H1 (cell line): ENCODE results near the gene CHTF8. TPM values are rescaled to one million over a fixed set of nuclear protein-coding genes. Genes with fewer than 3 reads are reported as not detected.

ENCODE experiments used
- TEAD4 ChIP-seq: IDR thresholded peaks from 2 replicates; pipeline ENCODE4 v1.6.1; 2012; ENCODE audit warnings: low read depth, low read length, inconsistent platforms, mixed read lengths
- polyA plus RNA-seq, 7 experiments: library from polyadenylated mRNA; depleted of rRNA in 3 of 7; stranded (reverse) in 5 of 7; unstranded in 2 of 7; fragments of >200 nt in 5 of 7; fragments of 200-250 nt in 2 of 7; gene quantifications; 1 replicate in 5 of 7; 2 replicates in 1 of 7; 4 replicates in 1 of 7; pipeline versions ENCODE4 v1.2.1 to v1.2.3, GENCODE V29; 2011 to 2013; ENCODE audit warnings: missing spikeins in 2 of 7, mixed read lengths in 2 of 7
- total RNA-seq: library from RNA; stranded (reverse); fragmentation: NEBNext Ultra II Directional; extraction: Animal tissue kit (Norgen Biotek cat#: 25700); gene quantifications from 2 replicates; pipeline ENCODE4 v1.2.1, GENCODE V29; 2021
- TF ChIP-seq, protein P1 (sequence below): fragments of 300-600 bp; sonication (generic); IDR thresholded peaks from 2 replicates; pipeline ENCODE4 v1.7.1; 2012; ENCODE audit warnings: low read length, moderate library complexity, mild to moderate bottlenecking, inconsistent platforms; ENCODE audit not compliant: insufficient replicate concordance
- TF ChIP-seq, protein P2 (sequence below), 3 experiments: IDR thresholded peaks; 1 replicate in 2 of 3; 2 replicates in 1 of 3; pipeline versions ENCODE4 v1.5.1 to v1.6.1; 2011; ENCODE audit warnings: low read length in 3 of 3, mild to moderate bottlenecking in 3 of 3, inconsistent platforms in 2 of 3, low read depth in 1 of 3, moderate library complexity in 1 of 3; ENCODE audit not compliant: insufficient read depth in 1 of 3; ENCODE audit errors: control extremely low read depth in 1 of 3

The CHTF8 gene
- total and polyA plus RNA-seq, 2 of the 8 experiments (the other 6 are each of a cell fraction or from before 2014, with no cell fraction given), result 114 to 138 TPM

DNA sequence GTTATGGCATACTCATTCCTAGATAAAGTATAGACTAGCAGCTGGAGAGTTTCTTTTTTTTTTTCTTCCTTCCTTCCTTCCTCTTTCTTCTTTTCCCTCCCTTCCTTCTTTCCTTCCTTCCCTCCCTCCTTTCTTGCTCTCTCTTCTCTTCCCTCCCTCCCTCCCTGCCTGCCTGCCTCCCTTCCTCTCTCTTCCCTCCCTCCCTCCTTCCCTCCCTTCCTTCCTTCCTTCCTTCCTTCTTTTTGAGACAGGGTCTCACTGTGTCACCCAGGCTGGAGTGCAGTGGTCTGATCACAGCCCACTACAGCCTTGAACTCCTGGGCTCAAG lies 47.6 kb upstream of the CHTF8 start (continued):
- TF ChIP-seq, protein P1, sequence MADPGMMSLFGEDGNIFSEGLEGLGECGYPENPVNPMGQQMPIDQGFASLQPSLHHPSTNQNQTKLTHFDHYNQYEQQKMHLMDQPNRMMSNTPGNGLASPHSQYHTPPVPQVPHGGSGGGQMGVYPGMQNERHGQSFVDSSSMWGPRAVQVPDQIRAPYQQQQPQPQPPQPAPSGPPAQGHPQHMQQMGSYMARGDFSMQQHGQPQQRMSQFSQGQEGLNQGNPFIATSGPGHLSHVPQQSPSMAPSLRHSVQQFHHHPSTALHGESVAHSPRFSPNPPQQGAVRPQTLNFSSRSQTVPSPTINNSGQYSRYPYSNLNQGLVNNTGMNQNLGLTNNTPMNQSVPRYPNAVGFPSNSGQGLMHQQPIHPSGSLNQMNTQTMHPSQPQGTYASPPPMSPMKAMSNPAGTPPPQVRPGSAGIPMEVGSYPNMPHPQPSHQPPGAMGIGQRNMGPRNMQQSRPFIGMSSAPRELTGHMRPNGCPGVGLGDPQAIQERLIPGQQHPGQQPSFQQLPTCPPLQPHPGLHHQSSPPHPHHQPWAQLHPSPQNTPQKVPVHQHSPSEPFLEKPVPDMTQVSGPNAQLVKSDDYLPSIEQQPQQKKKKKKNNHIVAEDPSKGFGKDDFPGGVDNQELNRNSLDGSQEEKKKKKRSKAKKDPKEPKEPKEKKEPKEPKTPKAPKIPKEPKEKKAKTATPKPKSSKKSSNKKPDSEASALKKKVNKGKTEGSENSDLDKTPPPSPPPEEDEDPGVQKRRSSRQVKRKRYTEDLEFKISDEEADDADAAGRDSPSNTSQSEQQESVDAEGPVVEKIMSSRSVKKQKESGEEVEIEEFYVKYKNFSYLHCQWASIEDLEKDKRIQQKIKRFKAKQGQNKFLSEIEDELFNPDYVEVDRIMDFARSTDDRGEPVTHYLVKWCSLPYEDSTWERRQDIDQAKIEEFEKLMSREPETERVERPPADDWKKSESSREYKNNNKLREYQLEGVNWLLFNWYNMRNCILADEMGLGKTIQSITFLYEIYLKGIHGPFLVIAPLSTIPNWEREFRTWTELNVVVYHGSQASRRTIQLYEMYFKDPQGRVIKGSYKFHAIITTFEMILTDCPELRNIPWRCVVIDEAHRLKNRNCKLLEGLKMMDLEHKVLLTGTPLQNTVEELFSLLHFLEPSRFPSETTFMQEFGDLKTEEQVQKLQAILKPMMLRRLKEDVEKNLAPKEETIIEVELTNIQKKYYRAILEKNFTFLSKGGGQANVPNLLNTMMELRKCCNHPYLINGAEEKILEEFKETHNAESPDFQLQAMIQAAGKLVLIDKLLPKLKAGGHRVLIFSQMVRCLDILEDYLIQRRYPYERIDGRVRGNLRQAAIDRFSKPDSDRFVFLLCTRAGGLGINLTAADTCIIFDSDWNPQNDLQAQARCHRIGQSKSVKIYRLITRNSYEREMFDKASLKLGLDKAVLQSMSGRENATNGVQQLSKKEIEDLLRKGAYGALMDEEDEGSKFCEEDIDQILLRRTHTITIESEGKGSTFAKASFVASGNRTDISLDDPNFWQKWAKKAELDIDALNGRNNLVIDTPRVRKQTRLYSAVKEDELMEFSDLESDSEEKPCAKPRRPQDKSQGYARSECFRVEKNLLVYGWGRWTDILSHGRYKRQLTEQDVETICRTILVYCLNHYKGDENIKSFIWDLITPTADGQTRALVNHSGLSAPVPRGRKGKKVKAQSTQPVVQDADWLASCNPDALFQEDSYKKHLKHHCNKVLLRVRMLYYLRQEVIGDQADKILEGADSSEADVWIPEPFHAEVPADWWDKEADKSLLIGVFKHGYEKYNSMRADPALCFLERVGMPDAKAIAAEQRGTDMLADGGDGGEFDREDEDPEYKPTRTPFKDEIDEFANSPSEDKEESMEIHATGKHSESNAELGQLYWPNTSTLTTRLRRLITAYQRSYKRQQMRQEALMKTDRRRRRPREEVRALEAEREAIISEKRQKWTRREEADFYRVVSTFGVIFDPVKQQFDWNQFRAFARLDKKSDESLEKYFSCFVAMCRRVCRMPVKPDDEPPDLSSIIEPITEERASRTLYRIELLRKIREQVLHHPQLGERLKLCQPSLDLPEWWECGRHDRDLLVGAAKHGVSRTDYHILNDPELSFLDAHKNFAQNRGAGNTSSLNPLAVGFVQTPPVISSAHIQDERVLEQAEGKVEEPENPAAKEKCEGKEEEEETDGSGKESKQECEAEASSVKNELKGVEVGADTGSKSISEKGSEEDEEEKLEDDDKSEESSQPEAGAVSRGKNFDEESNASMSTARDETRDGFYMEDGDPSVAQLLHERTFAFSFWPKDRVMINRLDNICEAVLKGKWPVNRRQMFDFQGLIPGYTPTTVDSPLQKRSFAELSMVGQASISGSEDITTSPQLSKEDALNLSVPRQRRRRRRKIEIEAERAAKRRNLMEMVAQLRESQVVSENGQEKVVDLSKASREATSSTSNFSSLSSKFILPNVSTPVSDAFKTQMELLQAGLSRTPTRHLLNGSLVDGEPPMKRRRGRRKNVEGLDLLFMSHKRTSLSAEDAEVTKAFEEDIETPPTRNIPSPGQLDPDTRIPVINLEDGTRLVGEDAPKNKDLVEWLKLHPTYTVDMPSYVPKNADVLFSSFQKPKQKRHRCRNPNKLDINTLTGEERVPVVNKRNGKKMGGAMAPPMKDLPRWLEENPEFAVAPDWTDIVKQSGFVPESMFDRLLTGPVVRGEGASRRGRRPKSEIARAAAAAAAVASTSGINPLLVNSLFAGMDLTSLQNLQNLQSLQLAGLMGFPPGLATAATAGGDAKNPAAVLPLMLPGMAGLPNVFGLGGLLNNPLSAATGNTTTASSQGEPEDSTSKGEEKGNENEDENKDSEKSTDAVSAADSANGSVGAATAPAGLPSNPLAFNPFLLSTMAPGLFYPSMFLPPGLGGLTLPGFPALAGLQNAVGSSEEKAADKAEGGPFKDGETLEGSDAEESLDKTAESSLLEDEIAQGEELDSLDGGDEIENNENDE, result no peak
- TF ChIP-seq TEAD4, result no peak
- TF ChIP-seq, protein P2, sequence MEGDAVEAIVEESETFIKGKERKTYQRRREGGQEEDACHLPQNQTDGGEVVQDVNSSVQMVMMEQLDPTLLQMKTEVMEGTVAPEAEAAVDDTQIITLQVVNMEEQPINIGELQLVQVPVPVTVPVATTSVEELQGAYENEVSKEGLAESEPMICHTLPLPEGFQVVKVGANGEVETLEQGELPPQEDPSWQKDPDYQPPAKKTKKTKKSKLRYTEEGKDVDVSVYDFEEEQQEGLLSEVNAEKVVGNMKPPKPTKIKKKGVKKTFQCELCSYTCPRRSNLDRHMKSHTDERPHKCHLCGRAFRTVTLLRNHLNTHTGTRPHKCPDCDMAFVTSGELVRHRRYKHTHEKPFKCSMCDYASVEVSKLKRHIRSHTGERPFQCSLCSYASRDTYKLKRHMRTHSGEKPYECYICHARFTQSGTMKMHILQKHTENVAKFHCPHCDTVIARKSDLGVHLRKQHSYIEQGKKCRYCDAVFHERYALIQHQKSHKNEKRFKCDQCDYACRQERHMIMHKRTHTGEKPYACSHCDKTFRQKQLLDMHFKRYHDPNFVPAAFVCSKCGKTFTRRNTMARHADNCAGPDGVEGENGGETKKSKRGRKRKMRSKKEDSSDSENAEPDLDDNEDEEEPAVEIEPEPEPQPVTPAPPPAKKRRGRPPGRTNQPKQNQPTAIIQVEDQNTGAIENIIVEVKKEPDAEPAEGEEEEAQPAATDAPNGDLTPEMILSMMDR (IDR thresholded peaks at IDR 0.05; ENCODE audit: control extremely low read depth in 1 of 3, insufficient read depth in 1 of 3, low read depth in 1 of 3, low read length in 3 of 3), result no peak
